MCF 10A (cell line): ENCODE results near the gene ITGA2B. TPM values are rescaled to one million over a fixed set of nuclear protein-coding genes. Genes with fewer than 3 reads are reported as not detected.
"Not testable (repeated sequence)": the region's sequence is repeated elsewhere in the genome, so short reads cannot be mapped to it uniquely, and the experiment has no call there.

Experiments
- BruUV-seq: library from RNA; stranded (reverse); fragments of 400-500 nt; replicated peaks from 2 replicates; lab custom pipeline; 2021; lab: Mats Ljungman, UMichigan
- CTCF ChIA-PET: fragments of 300-600 bp; sonication (Branson Sonifier 250); formaldehyde crosslinking; extraction: SDS; loops from one replicate; lab custom pipeline; 2021; ENCODE audit warnings: antibody characterized with exemption, inconsistent platforms; lab: Yijun Ruan, JAX
- POLR2A ChIA-PET: fragments of 300-600, 350-650 bp; sonication (Branson Sonifier 250); formaldehyde crosslinking; extraction: SDS; loops from one replicate; lab custom pipeline; 2020; ENCODE audit warnings: antibody characterized with exemption, inconsistent platforms; lab: Yijun Ruan, JAX
- DNase-seq: peaks from one replicate; pipeline ENCODE4 v3.0.0-alpha.2; 2018; ENCODE audit not compliant: unreplicated experiment
- H3K27ac Mint-ChIP-seq: one replicate; pipeline ENCODE4 v1.8.0; 2022; ENCODE audit warnings: mild to moderate bottlenecking, low read depth, mixed read lengths; ENCODE audit not compliant: unreplicated experiment
- H3K27me3 Mint-ChIP-seq: one replicate; pipeline ENCODE4 v1.8.0; 2022; ENCODE audit warnings: mixed read lengths; ENCODE audit not compliant: insufficient read depth, unreplicated experiment
- H3K36me3 Mint-ChIP-seq: one replicate; pipeline ENCODE4 v1.8.0; 2022; ENCODE audit warnings: mild to moderate bottlenecking, moderate library complexity, mixed read lengths; ENCODE audit not compliant: insufficient read depth, unreplicated experiment
- H3K4me1 Mint-ChIP-seq: one replicate; pipeline ENCODE4 v1.8.0; 2022; ENCODE audit warnings: mixed read lengths; ENCODE audit not compliant: insufficient read depth, unreplicated experiment
- H3K4me3 Mint-ChIP-seq: one replicate; pipeline ENCODE4 v1.8.0; 2022; ENCODE audit warnings: mild to moderate bottlenecking, moderate library complexity, mixed read lengths; ENCODE audit not compliant: unreplicated experiment
- H3K9me3 Mint-ChIP-seq: one replicate; pipeline ENCODE4 v1.8.0; 2022; ENCODE audit warnings: mixed read lengths; ENCODE audit not compliant: unreplicated experiment
- intact Hi-C: fragments of 100-400 bp; cut with micrococcal nuclease; formaldehyde crosslinking; loops from 2 replicates; pipeline ENCODE4 v1.14.1; 2022
- total RNA-seq: library from RNA; stranded (reverse); gene quantifications from 2 replicates; pipeline ENCODE4 v1.2.3, GENCODE V29; 2022
- TF ChIP-seq, protein P1 (sequence below): fragments of 200-600 bp; IDR thresholded peaks from one replicate; pipeline ENCODE4 v1.8.0; 2022; ENCODE audit warnings: antibody characterized with exemption, mild to moderate bottlenecking; ENCODE audit not compliant: unreplicated experiment

Gene ITGA2B
- total RNA-seq, 1 experiment from 2014 or later, result 0.12 TPM

- no peak overlapping the region for H3K27ac Mint-ChIP-seq
- H3K4me3 Mint-ChIP-seq, result no peak overlapping the region
- intact Hi-C loops, result no loop called here
- TF ChIP-seq, protein P1, sequence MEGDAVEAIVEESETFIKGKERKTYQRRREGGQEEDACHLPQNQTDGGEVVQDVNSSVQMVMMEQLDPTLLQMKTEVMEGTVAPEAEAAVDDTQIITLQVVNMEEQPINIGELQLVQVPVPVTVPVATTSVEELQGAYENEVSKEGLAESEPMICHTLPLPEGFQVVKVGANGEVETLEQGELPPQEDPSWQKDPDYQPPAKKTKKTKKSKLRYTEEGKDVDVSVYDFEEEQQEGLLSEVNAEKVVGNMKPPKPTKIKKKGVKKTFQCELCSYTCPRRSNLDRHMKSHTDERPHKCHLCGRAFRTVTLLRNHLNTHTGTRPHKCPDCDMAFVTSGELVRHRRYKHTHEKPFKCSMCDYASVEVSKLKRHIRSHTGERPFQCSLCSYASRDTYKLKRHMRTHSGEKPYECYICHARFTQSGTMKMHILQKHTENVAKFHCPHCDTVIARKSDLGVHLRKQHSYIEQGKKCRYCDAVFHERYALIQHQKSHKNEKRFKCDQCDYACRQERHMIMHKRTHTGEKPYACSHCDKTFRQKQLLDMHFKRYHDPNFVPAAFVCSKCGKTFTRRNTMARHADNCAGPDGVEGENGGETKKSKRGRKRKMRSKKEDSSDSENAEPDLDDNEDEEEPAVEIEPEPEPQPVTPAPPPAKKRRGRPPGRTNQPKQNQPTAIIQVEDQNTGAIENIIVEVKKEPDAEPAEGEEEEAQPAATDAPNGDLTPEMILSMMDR, result no peak
- H3K27me3 Mint-ChIP-seq, result no peaks in the 10 kb centered on the region
- ChIA-PET CTCF (no interaction called here), POLR2A (no interaction called here)
- no peaks in the 10 kb centered on the region for H3K9me3 Mint-ChIP-seq
- DNase-seq, result no peak
- H3K4me1 Mint-ChIP-seq, result no peaks in the 10 kb centered on the region
- H3K36me3 Mint-ChIP-seq, result peaks cover 49% of the 10 kb centered on the region
- no TSS peak for BruUV-seq
These were observed 5.4 kb upstream of the ITGA2B start for GRCh38 chr17:44394833-44395232.

DNA sequence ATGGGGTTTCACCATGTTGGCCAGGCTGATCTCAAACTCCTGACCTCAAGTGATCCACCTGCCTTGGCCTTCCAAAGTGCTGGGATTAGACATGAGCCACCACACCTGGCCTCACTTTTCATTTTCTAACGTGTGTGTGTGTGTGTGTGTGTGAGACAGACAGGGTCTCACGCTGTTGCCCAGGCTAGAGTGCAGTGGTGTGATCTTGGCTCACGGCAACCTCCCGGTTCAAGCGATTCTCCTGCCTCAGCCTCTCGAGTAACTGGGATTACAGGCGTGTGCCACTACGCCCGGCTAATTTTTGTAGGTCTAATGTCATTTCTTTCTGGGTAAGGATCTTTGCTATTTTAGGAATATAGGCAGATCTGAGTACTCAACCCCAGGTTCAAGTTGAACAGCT, 4.7 kb upstream of the ITGA2B start:
- intact Hi-C loops, result not testable (repeated sequence)

GRCh38 chr17:44390250-44390870, 911 bp upstream of the ITGA2B start:
- Mint-ChIP-seq H3K27ac (peak overlapping the region; percentile 43), H3K4me1 (no peaks in the 10 kb centered on the region), H3K4me3 (no peak overlapping the region), H3K9me3 (no peaks in the 10 kb centered on the region), H3K36me3 (peaks cover 8% of the 10 kb centered on the region), H3K27me3 (no peaks in the 10 kb centered on the region)
- no peak for DNase-seq
- BruUV-seq, result no TSS peak
- intact Hi-C loops, result no loop called here
- ChIA-PET CTCF (interaction anchor here (1.2 to 2.1 kb wide), 2 partner anchors 10 to 16 kb away, joined by 3 to 7 read pairs; no protein-coding TSS in a partner anchor), POLR2A (interaction anchor here (1.3 kb wide), 1 partner anchor 33 kb away, joined by 5 read pairs; no protein-coding TSS in a partner anchor)
- TF ChIP-seq, protein P1, result no peak

More for the DNA sequence above, 4.7 kb upstream of the ITGA2B start:
- H3K4me3 Mint-ChIP-seq, DNase-seq, H3K27me3 Mint-ChIP-seq, BruUV-seq, H3K4me1 Mint-ChIP-seq, H3K9me3 Mint-ChIP-seq, H3K27ac Mint-ChIP-seq: not testable (repeated sequence)
- peaks cover 41% of the 10 kb centered on the region for H3K36me3 Mint-ChIP-seq
- POLR2A ChIA-PET, result interaction anchor here (0.6 kb wide), 1 partner anchor 280 kb away, joined by 3 read pairs; no protein-coding TSS in a partner anchor
- CTCF ChIA-PET, result interaction anchor here (0.6 kb wide), 2 partner anchors 50 to 129 kb away, joined by 3 read pairs; no protein-coding TSS in a partner anchor

DNA sequence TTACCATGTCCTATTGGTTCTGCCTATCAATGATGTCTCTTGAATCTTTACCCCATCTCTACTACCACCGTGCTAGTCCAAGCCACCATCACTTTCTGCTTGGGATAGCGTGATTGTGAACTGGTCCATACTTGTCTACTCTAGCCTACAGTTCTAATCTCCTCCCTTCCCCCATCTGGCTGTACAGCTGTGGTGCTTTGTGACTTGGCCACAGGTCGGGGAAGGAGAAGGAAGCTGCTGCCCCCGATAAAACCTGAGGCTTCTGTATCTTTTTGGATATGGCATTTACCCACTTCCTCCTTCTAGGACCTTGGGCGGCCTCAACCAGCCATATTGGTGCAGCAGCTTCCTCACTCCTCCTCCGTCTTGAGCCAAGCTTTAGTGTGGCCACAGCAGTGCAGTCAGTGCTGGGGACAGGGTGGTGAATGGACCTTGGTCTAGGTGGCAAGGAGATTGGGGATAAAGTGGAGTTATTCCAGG, 314 bp upstream of the ITGA2B start:
- Mint-ChIP-seq H3K36me3 (peaks cover 8% of the 10 kb centered on the region), H3K27ac (no peak overlapping the region), H3K9me3 (no peaks in the 10 kb centered on the region), H3K4me1 (no peaks in the 10 kb centered on the region), H3K4me3 (no peak overlapping the region), H3K27me3 (no peaks in the 10 kb centered on the region)
- ChIA-PET CTCF (interaction anchor here (0.6 to 1.2 kb wide), 2 partner anchors 17 to 22 kb away, joined by 3 read pairs; no protein-coding TSS in a partner anchor), POLR2A (interaction anchor here (1.3 kb wide), 1 partner anchor 32 kb away, joined by 5 read pairs; no protein-coding TSS in a partner anchor)
- intact Hi-C loops, result no loop called here
- TF ChIP-seq, protein P1, result no peak
- BruUV-seq, result no TSS peak
- no peak for DNase-seq
